Heart right ventricle (tissue), 16 donors: ENCODE results near the gene TPST2. TPM values are rescaled to one million over a fixed set of nuclear protein-coding genes. Genes with fewer than 3 reads are reported as not detected.

ENCODE experiments used
- ATAC-seq, 8 donors: fragments of 200-7000 bp; cut with Tn5 transposase; one replicate each; pipeline ENCODE4 v1.9.1; 2020; ENCODE audit warnings: mild to moderate bottlenecking in 8 of 8, moderate library complexity in 8 of 8, moderate number of reproducible peaks in 1 of 8
- DNase-seq, 2 donors: peaks; one replicate each; pipeline ENCODE4 v3.0.0-alpha.2; 2020
- H3K27ac ChIP-seq, 10 donors: fragments of 200-600 bp; sonication (generic) in 2 of 10; one replicate each; pipeline versions ENCODE4 v1.5.0 to v1.8.0; 2020 to 2022; ENCODE audit warnings: mild to moderate bottlenecking in 3 of 10
- H3K27me3 ChIP-seq, 7 donors: fragments of 200-600 bp; one replicate each; pipeline ENCODE4 v1.8.0; 2021 to 2022; ENCODE audit warnings: mild to moderate bottlenecking in 2 of 7
- H3K36me3 ChIP-seq, 9 donors: fragments of 200-600 bp; sonication (generic) in 1 of 9; one replicate each; pipeline versions ENCODE4 v1.5.0 to v1.8.0; 2020 to 2022; ENCODE audit warnings: mild to moderate bottlenecking in 2 of 9
- H3K4me1 ChIP-seq, 9 donors: fragments of 200-600 bp; sonication (generic) in 1 of 9; one replicate each; pipeline versions ENCODE4 v1.5.0 to v1.8.0; 2020 to 2022; ENCODE audit warnings: mild to moderate bottlenecking in 4 of 9
- H3K4me3 ChIP-seq, 10 donors: fragments of 200-600 bp; sonication (generic) in 2 of 10; one replicate each; pipeline versions ENCODE4 v1.5.0 to v1.8.0; 2020 to 2022; ENCODE audit warnings: mild to moderate bottlenecking in 7 of 10, moderate library complexity in 2 of 10
- H3K9me3 ChIP-seq, 11 donors: fragments of 200-600 bp in 10 of 11; sonication (generic) in 2 of 11; one replicate each; pipeline versions ENCODE4 v1.5.0 to v1.8.0; 2013 to 2022; ENCODE audit warnings: mild to moderate bottlenecking in 2 of 11, control low read depth in 1 of 11, moderate library complexity in 1 of 11
- WGBS, 2 donors: extraction: QIAGEN DNeasy Blood & Tissue Kit; methylation state at CpG; one replicate each; pipeline ENCODE4 v1.1.7; 2013; ENCODE audit warnings: inconsistent platforms in 1 of 2; 5-methylcytosine and 5-hydroxymethylcytosine counted together
- intact Hi-C, 10 donors: fragments of 100-400 bp; cut with DNase I; formaldehyde crosslinking; loops; one replicate each; pipeline versions ENCODE4 v1.11.1 to v1.14.2; 2022
- polyA plus RNA-seq, 2 donors: library from polyadenylated mRNA; stranded (reverse); fragments of 200-250 nt; gene quantifications; one replicate each; pipeline ENCODE4 v1.2.3, GENCODE V29; 2013
- total RNA-seq, 10 donors: library from RNA; stranded (reverse); fragmentation: NEBNext Ultra II Directional in 3 of 10; extraction: Animal tissue kit (Norgen Biotek cat#: 25700) in 3 of 10; gene quantifications; one replicate each; pipeline versions ENCODE4 v1.2.1 to v1.2.4, GENCODE V29; 2021 to 2023
- TF ChIP-seq, protein P1 (sequence below), 9 donors: fragments of 200-600 bp; sonication (generic) in 2 of 9; IDR thresholded peaks; one replicate each; pipeline versions ENCODE4 v1.5.0 to v1.8.0; 2021 to 2022; ENCODE audit warnings: antibody characterized with exemption in 9 of 9, mild to moderate bottlenecking in 5 of 9, moderate library complexity in 1 of 9
- donor health status: Arrhythmogenic right ventricular cardiomyopathy.
- donor health status: ischemic (EF 13 %, LVEDD 7.1; RV severe dilation, severe dysfunction).
- donor health status: healthy with polysubstance abuse.
- donor health status: DM: no; HTN: yes; CAD: no.
- donor health status: DM: no; HTN: no; CAD: no.
- donor health status: ischemic (EF 25% LVEDD 6.9; RV normal size, moderate dysfunction).
- donor health status: ischemic (EF 25% LVEDD 5.7; RV mildly dilated, moderate dysfunction).
- donor health status: healthy.
- donor health status: DM: yes; HTN: yes; CAD: no.
- donor health status: Ischemic cardiomyopathy.
- donor health status: ischemic (EF 35%, LVEDD 5.7; RV mildly dilated, moderate dysfunction).
- donor health status: nonischemic (EF 11% LVEDD 7.7; RV severe dilation, severe dysfunction).
- donor health status: DM: yes; HTN: yes; CAD: no.
- donor health status: PGD.
- donor health status: ischemic (EF 29% LVEDD 5.4; RV normal size, mild dysfunction).
- donor health status: nonischemic (EF 23%, LVEDD 6.1; RV moderate dilation, normal function).

TPST2 gene
- total and polyA plus RNA-seq, 12 donors: 11.1 to 41.5 (median 21.7) TPM

DNA sequence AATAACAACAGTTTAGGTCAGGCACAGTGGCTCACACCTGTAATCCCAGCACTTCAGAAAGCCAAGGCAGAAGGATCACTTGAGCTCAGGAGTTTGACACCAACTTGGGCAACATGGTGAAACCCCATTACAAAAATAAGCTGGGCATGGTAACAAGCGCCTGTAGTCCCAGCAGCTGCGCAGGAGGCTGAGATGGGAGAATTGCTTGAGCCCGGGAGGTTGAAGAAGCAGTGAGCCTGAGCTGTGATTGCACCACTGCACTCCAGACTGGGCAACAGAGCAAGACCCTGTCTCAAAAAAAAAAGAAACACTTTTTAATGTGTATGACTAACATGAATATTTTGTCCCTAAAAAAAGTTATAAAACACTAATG lies 53.2 kb downstream of the TPST2 start:
- Histone ChIP-seq H3K4me1 (peaks cover 0 to 22% (median 13%) of the 10 kb centered on the region in 9 donors), H3K4me3 (no peak overlapping the region), H3K27me3 (no peaks in the 10 kb centered on the region), H3K27ac (no peak overlapping the region), H3K9me3 (no peaks in the 10 kb centered on the region), H3K36me3 (peaks cover 0 to 90% (median 10%) of the 10 kb centered on the region in 9 donors)
- TF ChIP-seq, protein P1, sequence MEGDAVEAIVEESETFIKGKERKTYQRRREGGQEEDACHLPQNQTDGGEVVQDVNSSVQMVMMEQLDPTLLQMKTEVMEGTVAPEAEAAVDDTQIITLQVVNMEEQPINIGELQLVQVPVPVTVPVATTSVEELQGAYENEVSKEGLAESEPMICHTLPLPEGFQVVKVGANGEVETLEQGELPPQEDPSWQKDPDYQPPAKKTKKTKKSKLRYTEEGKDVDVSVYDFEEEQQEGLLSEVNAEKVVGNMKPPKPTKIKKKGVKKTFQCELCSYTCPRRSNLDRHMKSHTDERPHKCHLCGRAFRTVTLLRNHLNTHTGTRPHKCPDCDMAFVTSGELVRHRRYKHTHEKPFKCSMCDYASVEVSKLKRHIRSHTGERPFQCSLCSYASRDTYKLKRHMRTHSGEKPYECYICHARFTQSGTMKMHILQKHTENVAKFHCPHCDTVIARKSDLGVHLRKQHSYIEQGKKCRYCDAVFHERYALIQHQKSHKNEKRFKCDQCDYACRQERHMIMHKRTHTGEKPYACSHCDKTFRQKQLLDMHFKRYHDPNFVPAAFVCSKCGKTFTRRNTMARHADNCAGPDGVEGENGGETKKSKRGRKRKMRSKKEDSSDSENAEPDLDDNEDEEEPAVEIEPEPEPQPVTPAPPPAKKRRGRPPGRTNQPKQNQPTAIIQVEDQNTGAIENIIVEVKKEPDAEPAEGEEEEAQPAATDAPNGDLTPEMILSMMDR (IDR thresholded peaks at IDR 0.05): no peak
- DNase-seq: no peak
- intact Hi-C loops: loop anchor here in 1 of 10 donors (10.0 kb wide), 1 partner anchor 48 kb away; no protein-coding TSS in a partner anchor
- ATAC-seq: no peak
- 96 to 99% methylated on average over 3 of the region's 3 CpGs for WGBS, 2 donors

DNA sequence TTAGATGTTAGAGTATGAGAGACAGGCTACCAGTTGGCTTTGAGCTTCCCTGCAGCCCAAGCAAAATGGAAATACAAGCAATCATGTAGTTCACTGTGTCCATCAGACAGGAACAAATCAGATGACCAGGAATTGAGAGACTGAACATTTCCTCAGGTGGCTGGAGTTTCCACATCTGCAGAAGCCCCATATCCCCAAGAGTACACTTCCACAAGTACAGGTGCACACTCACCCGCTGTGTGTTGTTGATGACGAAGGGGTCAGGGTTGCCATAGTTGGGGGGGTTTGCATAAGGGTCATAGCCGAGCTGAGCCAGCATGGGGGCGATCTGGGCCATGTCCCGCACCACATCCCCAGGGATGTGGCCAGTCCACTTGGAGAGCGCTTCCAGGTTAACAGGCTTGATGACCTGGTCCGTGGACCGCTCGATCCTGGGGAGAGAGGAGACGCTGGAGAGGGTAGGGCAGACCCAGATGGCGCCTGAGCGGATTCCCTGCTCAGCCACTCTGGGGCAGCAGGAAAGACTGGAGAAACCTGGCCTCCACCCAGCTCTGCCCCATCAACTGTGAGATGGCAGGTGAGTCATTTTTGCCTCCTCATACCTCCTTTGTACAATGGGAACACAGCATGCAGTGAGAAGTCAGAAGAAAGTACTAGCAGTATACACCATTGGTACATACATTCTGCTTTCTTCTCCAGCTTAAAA lies 53.7 kb downstream of the TPST2 start:
- ATAC-seq: no peak
- Histone ChIP-seq H3K4me3 (no peak overlapping the region), H3K27ac (peak overlapping the region in 1 of 10 donors; percentile 76), H3K4me1 (peaks cover 0 to 22% (median 13%) of the 10 kb centered on the region in 9 donors), H3K9me3 (no peaks in the 10 kb centered on the region), H3K36me3 (peaks cover 0 to 90% (median 12%) of the 10 kb centered on the region in 9 donors), H3K27me3 (no peaks in the 10 kb centered on the region)
- DNase-seq: no peak
- TF ChIP-seq, protein P1 (IDR thresholded peaks at IDR 0.05): no peak
- intact Hi-C loops: loop anchor here in 1 of 10 donors (10.0 kb wide), 1 partner anchor 49 kb away; no protein-coding TSS in a partner anchor
- WGBS, 2 donors: 96 to 98% methylated on average over 12 of the region's 12 CpGs

DNA sequence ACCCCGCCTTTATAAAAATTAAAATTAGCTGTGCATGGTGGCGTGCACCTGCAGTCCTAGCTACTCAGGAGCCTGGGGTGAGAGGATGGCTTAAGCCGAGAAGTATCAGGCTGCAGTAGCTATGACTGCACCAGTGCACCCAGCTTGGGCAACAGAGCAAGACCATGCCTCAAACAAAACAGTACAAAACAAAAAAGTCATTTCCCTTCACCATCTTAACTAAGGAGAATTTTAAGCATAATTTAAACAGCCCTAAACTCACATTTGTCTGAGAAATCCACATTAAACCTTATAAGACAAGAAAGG lies 54.4 kb downstream of the TPST2 start:
- peak overlapping the region in 3 of 10 donors; percentile 2 to 76 (median 16) for H3K27ac ChIP-seq

DNA sequence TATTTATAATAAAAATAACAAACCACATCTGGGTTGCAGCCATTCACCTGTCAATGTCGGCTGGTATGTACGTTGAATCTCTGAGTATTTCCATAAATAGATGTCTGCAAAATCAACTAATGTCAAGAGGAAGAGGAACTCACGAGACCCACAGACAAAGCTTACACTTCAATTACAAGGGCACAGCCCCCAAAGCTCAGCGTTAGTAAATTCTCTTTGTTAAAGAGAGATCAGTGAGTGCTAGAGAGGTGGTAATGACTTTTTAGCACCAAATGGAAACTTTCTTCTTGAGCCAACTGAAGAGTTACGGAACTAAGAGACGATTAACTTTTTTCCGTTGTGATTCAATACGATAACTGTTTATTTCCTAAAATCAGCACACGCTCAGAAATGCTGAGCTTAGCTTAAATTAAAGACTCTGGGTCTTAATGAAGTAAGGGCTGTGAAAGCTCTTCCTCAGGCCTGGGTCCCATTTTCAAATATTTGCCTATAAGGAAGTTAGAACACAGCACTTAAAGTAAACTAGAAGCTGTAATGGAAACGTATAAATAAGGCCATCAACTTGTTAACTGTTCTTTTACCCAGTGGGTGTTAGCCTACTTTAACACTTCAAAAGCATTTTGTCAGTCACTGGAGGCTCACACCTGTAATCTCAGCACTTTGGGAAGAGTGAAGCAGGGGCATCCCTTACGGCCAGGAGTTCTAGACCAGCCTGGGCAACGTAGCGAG lies 54.9 kb downstream of the TPST2 start:
- DNase-seq (no peak), ATAC-seq (peak in 1 of 8 donors; percentile 29)
- no peaks in the 10 kb centered on the region for H3K9me3 ChIP-seq
- intact Hi-C loops: loop anchor here in 1 of 10 donors (10.0 kb wide), 1 partner anchor 50 kb away; no protein-coding TSS in a partner anchor
- H3K4me3 ChIP-seq: no peak overlapping the region
- peak overlapping the region in 6 of 10 donors; percentile 2 to 76 (median 18) for H3K27ac ChIP-seq
- peaks cover 0 to 90% (median 9%) of the 10 kb centered on the region in 9 donors for H3K36me3 ChIP-seq
- TF ChIP-seq, protein P1 (IDR thresholded peaks at IDR 0.05): no peak
- H3K27me3 ChIP-seq: no peaks in the 10 kb centered on the region
- peaks cover 0 to 24% (median 13%) of the 10 kb centered on the region in 9 donors for H3K4me1 ChIP-seq
- 47 to 58% methylated on average over 13 of the region's 13 CpGs for WGBS, 2 donors

More for the DNA sequence above, 54.4 kb downstream of the TPST2 start:
- H3K27me3 ChIP-seq: no peaks in the 10 kb centered on the region
- 97% methylated on average over 3 of the region's 3 CpGs for WGBS, 2 donors
- peaks cover 0 to 90% (median 11%) of the 10 kb centered on the region in 9 donors for H3K36me3 ChIP-seq
- intact Hi-C loops: loop anchor here in 1 of 10 donors (10.0 kb wide), 1 partner anchor 49 kb away; no protein-coding TSS in a partner anchor
- peaks cover 0 to 22% (median 13%) of the 10 kb centered on the region in 9 donors for H3K4me1 ChIP-seq
- no peak for DNase-seq
- ATAC-seq: no peak
- no peaks in the 10 kb centered on the region for H3K9me3 ChIP-seq
- TF ChIP-seq, protein P1 (IDR thresholded peaks at IDR 0.05): no peak
- no peak overlapping the region for H3K4me3 ChIP-seq
